ENCODE data around the gene ARID1B. TPM values are rescaled to one million over a fixed set of nuclear protein-coding genes. Genes with fewer than 3 reads are reported as not detected.

ARID1B gene
- total RNA-seq, 2 experiments from 2014 or later, result 90.1 to 164 TPM

GRCh38 chr6:156992020-156992804, 215.0 kb downstream of the ARID1B start:
- Histone ChIP-seq H3K79me2 (ENCODE audit: insufficient read depth, low read depth, low read length) (peaks cover 85% of the 10 kb centered on the region), H3K4me3 (ENCODE audit: low read depth, low read length, poor library complexity, severe bottlenecking) (no peak overlapping the region), H3K4me2 (ENCODE audit: low read length) (no peak overlapping the region), H3K4me1 (ENCODE audit: insufficient read depth, low read length, poor library complexity, severe bottlenecking) (peaks cover 69% of the 10 kb centered on the region), H3K27ac (ENCODE audit: low read depth, low read length, poor library complexity, severe bottlenecking) (peak overlapping the region; percentile 18), H3K9me3 (ENCODE audit: low read length) (no peaks in the 10 kb centered on the region), H3K36me3 (ENCODE audit: insufficient read depth, low read length) (no peaks in the 10 kb centered on the region; the same call in 1 of the 2 replicates), H3K9me2 (ENCODE audit: insufficient read depth, low read length) (no peaks in the 10 kb centered on the region), H2AFZ (ENCODE audit: low read length) (no peak overlapping the region), H4K20me1 (ENCODE audit: insufficient read depth, low read length) (no peaks in the 10 kb centered on the region)
- ChIA-PET POLR2A (interaction anchor here (0.5 to 1.0 kb wide), 3 partner anchors 12 to 206 kb away, joined by 3 to 4 read pairs (median 4); no protein-coding TSS in a partner anchor), CTCF (ENCODE audit: unreplicated experiment) (interaction anchor here (0.8 kb wide), 1 partner anchor 23 kb away, joined by 3 read pairs; no protein-coding TSS in a partner anchor)
- intact Hi-C loops (cut with micrococcal nuclease; ENCODE audit: unreplicated experiment), result no loop called here
- no peak for DNase-seq (ENCODE audit: low spot score)
- BruUV-seq (replicated peaks), result no TSS peak
- TF ChIP-seq CTCF (conservative IDR thresholded peaks at IDR 0.05; ENCODE audit: low read length) (no peak), EZH2phosphoT487 (IDR thresholded peaks at IDR 0.05; ENCODE audit: borderline replicate concordance, low read depth, low read length) (no peak)

GRCh38 chr6:156993713-156994112, 216.5 kb downstream of the ARID1B start:
- ChIA-PET CTCF (ENCODE audit: unreplicated experiment) (no interaction called here), POLR2A (interaction anchor here (2.6 kb wide), 1 partner anchor 8 kb away, joined by 11 read pairs; no protein-coding TSS in a partner anchor)
- H3K9me2 ChIP-seq (ENCODE audit: insufficient read depth, low read length), result no peaks in the 10 kb centered on the region
- DNase-seq (ENCODE audit: low spot score), result no peak
- peak overlapping the region; percentile 16 for H3K27ac ChIP-seq (ENCODE audit: low read depth, low read length, poor library complexity, severe bottlenecking)
- TF ChIP-seq CTCF (conservative IDR thresholded peaks at IDR 0.05; ENCODE audit: low read length) (no peak), EZH2phosphoT487 (IDR thresholded peaks at IDR 0.05; ENCODE audit: borderline replicate concordance, low read depth, low read length) (no peak)
- H3K4me2 ChIP-seq (ENCODE audit: low read length), result peak overlapping the region; percentile 66
- BruUV-seq (replicated peaks), result no TSS peak
- H2AFZ ChIP-seq (ENCODE audit: low read length), result no peak overlapping the region; the same call in 1 of the 2 replicates
- H3K9me3 ChIP-seq (ENCODE audit: low read length), result no peaks in the 10 kb centered on the region
- intact Hi-C loops (cut with micrococcal nuclease; ENCODE audit: unreplicated experiment), result no loop called here
- peak overlapping the region; percentile 47 for H3K4me3 ChIP-seq (ENCODE audit: low read depth, low read length, poor library complexity, severe bottlenecking)
- H3K36me3 ChIP-seq (ENCODE audit: insufficient read depth, low read length), result no peaks in the 10 kb centered on the region; the same call in 1 of the 2 replicates
- H3K79me2 ChIP-seq (ENCODE audit: insufficient read depth, low read depth, low read length), result peaks cover 80% of the 10 kb centered on the region
- peaks cover 54% of the 10 kb centered on the region for H3K4me1 ChIP-seq (ENCODE audit: insufficient read depth, low read length, poor library complexity, severe bottlenecking)
- no peaks in the 10 kb centered on the region for H4K20me1 ChIP-seq (ENCODE audit: insufficient read depth, low read length)

Measured in OCI-LY7 (cell line).